GM18870 (cell line): Measurements from ENCODE around the gene CA10.

Experiments used
- ATAC-seq: cut with Tn5 transposase; IDR thresholded peaks from one replicate; pipeline ENCODE4 v1.9.1; 2021; ENCODE audit warnings: moderate library complexity; ENCODE audit not compliant: unreplicated experiment

Gene CA10

DNA sequence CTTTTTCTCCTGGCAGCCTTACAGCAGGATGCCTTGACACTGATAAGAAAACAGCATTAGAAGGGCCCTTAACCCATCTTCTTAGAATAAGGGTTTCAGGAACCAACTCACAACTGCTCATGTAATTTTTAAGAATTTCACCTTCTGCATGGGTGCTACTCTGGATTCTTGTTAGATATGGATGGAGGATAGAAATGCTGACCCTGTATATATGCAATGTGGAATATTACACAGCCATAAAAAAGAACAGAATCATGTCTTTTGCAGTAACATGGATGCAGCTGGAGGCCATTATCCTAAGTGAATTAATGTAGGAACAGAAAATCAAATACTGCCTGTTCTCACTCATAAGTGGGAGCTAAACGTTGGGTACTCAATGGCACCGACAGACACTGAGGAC, 423.5 kb downstream of the CA10 start:
- ATAC-seq = no peak

DNA sequence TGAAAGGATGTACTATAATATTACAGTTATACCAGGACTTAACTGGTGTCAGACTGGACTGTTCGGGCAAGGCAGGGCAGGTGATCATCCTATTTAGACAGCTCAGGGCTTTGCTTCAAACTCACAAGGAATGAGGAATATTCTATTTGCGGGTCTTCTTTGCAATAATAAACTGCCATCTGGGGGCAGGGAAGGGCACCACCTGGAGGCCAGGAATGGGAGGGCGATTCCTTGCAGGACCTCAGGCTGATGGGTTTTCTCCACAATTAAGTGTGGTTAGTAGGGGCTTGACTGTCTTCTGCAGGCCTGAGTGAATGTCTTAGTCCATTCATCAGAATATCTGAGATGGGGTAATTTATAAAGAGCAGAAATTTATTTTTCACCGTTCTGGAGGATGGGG, 424.1 kb downstream of the CA10 start:
- no peak for ATAC-seq

DNA sequence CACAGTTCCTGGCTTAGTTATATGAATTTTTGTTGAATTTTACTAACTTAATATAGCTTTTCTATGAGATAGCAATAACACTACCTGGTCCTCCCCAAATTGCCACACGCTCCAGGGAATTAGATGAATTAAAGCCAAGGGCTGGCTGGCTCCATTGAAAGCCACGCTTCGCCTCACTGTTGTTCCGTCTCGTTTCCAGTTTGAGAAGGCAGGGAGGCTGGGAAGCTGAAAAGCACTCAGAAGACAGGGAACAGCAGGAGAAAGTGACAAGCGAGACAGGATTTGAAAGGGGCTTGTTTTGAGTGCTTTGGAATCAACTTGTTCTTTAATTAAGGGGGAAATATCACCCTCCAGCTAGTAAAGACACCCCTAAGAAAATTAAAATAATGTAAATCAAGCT, 425.3 kb downstream of the CA10 start:
- ATAC-seq = no peak

DNA sequence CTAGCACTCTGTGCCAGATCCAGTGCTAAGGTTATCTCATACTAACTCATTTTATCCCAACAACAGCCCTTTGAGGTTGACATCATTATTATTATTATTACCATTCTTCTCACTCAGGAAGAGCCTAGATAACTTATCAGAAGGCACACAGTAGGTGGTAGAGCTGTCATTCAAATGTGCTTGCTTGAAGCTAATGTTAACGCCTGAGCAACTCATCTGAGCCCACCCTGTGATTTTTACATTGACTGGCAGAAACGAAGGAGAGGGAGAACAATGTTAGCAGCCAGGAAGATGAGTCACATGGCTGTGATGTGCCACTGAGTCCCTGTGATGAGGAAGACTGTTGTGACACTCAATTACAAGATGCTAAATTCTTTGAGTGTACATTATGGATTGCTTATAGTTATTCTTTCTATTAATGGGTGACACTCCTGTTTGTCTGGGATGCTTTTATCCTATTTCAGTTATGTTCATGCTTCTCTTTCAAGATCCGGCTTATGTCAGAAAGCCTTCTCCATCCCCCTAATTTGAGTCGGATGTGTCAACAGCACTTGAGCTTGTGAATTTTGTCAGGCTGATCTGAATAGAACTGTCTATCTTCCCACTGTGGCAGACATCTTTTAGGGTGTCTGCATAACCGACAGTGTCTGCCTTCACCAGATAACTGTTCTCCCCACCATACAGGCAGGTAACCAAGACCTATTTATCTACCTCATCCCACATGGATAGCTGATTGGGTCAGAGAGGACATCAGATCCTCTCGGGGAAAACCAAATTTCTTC, 426.4 kb downstream of the CA10 start:
- no peak for ATAC-seq

DNA sequence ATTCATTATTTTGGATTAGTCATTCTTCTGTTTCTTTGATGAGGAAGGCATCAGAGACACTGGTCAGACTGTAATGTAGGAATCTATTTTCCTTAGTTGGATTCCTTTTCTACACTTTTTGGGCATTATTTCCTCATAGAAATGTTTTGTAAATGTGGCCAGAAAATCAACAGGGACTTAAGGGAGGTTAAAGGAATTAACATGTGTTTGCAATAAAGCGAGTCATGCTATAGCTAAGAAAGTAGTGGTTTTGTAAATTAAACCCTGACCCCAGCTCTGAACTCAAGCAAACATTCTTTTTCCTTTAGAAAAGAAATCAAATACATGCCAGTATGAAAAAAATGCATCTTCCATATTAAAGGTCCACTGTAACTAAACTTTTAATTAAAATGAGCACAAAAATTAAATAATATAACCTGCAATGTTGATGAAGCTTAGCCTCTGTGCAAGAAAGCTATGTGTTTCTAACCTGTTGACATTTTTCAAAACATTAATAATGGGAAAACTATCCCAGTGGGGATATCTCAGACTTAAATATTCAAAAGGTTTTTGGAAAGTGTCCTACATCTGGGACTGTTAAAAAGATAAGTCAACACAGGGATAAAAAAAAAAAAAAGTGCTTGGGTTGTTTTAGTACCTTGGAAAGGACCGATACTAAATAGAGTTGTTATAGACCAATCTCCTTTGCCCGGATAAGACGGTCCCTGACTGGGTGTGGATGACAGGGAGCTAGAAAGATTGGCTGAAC, 428.0 kb downstream of the CA10 start:
- no peak for ATAC-seq

DNA sequence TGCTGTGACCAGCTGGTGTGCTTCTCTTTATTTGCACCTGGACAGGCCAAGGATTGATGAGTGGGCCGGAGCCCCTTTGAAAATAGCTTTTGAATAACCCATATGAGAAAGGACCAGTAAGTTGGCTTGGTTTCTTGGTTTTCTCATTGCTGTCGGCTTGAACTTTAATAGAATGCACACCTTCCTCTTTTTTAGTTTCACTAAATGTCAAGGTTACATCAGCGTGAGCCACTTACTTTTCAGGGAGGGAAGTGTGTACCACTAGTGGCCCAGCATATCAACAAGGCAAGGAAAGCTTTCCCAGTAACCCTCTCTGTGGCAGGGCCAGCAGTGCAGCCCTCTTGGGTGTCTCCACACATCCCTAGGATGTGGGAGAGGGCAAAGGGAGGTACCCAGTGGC, 433.3 kb downstream of the CA10 start:
- ATAC-seq = peak; percentile 77

DNA sequence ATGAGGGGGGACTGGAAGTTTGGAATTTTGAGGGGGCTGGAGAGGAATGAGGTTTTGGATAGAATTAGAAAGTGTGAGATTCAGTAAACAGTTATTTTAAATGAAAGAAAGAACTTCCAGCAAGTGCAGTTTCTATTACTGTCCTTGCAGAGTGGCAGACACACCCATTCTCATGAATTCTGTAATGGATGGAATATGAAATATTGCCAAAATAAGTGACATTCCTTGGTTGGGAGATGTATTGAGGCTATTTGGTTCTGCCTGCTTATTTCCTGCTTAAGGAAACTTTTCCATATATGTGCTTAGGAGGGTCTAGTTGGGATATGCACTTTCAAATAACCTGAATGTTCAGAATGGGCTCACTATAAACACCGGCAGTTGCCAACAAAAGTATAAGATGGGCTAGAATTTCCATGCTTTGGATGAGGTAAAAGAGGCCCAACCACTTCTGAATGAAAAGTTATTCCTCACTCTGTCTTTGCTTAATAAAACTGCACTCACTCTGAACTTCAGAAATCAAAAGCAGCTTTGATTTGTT, 434.4 kb downstream of the CA10 start:
- ATAC-seq = no peak

DNA sequence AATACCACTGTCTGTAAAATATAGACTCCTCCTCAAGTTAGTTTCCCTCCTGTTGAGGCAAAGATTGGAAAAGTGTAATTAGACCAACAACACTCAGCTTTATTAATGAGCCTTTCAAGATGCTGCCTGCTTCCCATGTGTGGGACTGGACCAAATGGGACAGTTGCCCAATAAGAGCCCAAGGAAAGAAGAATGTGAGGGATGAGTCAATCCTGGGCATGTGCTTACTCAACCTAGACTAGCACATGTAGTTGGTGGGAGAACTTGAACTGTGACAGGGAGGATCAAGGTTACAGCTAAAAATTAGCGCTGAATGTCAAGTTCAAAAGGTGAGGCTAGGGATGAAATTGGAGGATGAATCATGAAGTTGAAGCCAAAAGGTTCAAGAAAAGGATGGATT, 435.5 kb downstream of the CA10 start:
- no peak for ATAC-seq

DNA sequence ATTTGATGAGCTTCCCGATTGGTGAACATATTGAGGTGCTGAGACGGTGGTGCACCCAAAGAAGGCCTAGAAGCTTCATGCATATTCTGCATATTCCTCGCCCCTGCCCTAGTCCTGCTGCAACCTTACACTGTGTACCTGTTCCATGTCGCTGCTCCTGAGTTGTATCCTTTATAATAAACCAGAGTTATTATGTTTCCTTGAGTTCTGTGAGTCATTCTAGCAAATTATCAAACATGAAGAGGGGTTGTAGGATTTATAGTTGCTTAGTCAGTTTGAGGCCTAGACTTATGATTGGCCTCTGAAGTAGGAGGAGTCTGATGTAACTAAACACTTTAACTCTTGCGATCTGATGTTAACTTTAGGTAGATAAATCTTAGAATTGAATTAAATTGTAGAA, 436.8 kb downstream of the CA10 start:
- ATAC-seq = no peak

DNA sequence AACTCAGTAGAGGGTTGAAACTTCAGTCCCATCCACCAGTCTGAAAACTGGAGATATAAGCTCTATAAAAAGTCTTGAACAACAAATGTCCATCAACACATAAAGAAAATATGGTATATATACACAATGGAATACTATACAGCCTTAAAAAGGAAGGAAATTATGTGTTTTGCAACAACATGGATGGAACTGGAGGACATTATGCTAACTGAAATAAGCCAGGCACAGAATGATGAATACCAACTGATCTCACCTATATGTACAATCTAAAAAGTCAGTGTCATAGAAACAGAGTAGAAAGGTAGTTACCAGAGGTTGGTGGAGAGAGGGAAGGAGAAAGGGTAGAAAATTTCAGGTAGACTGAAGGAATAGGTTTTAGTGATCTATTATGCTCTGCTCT, 438.1 kb downstream of the CA10 start:
- ATAC-seq = no peak

DNA sequence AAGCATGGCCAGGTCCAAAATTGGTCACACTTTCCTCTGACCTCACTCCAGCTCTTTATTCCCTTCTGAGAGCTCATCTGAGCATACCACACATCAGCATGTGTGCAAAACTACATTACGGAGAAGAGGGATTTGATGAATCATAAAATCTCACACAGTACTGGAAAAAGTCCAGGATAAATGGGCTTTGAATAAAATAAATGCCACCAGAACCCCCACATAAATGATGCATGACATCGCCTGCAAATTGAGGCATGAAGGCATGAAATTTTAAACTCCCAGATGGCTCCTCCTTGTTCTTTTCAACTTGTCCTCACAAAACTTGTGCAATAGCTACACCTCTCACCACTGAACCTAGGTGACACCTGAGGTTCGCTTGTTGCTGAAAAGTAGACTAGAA, 439.5 kb downstream of the CA10 start:
- no peak for ATAC-seq

DNA sequence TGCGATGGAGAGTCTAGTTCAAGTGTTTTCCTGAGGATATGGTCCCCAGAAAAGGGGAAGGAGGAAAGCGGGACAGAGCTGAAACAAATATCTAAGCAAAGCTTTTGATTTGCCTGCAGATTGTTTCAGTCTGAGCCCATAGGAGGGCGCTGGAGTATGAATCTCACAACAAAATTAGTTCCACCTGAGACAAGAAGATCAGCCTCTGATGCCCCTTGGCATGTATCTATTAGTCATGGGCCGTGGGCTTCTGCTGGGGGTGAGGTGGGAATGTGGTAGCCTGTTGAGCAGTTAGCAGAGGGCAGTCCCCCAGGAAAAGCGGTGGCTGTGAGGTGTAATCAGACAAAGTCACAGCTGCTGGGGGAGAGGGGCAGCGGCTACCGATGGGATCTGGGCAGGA, 446.9 kb downstream of the CA10 start:
- ATAC-seq = no peak

DNA sequence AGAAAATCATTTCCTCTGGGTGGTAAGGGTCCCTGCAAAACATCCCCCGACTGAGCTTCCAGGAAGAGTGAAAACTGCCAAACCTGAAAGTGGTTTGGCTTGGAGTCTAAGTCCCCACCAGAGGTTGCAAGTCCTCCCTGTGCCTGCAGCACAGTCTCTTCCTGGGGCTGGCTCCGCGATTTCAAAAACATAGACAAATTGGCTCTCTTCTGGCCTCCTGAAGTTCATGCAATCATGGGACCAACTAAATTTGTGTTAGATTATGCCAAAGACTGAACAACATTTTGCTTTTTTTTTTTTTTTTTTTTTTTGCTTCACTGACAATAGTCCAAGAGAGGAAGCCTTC, 447.9 kb downstream of the CA10 start:
- no peak for ATAC-seq

DNA sequence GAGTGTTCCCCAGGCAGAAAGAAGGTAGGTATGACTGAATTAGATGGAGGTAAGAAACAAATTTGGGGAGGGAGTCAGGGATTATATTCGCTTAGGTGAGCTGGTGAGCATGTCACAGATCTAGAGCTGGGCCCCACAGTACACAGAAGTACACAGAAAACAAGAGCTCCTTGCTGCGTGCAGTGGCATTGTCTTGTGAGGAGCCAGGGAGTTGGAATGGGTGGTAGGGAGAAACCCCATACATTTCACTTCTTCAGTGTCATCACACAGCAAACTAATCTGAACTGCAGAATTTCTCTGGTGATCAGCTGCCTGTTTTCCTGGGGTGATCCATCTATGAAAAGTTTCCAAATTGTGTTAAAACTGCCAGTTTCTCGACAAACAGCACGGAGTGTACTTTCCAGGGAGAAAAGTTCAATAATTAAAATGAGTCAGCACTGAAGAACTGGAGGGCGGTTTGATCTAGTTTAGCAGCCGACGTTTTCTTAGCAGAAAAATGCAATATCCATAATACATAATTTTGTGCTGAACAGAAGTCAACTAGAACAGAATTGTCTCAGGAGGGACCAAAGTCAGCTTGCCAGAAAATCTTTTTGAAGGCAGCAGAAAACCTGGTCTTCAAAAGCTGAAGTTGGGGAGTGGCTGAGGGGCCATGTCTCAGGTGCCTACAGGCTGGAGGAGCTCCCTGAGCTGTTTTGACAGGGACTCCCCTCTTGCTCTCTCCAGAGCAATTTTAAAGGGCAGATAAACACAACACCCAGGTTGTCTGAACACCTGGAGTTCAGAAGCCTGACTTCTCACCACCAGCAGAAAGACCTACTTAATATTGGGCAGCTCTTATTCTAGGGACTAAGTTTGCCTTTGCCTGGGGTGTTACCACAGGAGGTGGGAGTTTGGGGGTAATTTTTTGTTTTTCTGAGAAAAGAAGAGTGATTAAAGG, 448.6 kb downstream of the CA10 start:
- ATAC-seq = no peak

DNA sequence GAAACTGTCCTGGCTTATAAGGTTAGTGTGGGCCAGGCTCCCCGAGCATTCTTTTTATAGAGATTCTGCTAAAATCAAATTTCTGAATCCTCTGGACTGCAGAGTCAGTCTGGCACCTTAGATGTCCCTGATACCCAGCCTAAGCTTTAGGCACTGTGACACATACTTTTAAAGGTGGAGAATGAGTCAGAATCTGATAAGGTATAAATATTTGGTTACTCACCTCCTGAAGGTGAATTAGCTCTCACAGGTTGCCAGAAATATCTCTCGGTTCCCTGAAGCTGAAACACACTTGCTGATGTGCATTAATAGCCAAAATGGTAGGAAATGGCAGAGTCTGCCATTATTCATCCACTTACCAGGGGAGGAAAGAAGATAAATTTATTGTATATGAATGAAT, 451.3 kb downstream of the CA10 start:
- ATAC-seq = no peak

DNA sequence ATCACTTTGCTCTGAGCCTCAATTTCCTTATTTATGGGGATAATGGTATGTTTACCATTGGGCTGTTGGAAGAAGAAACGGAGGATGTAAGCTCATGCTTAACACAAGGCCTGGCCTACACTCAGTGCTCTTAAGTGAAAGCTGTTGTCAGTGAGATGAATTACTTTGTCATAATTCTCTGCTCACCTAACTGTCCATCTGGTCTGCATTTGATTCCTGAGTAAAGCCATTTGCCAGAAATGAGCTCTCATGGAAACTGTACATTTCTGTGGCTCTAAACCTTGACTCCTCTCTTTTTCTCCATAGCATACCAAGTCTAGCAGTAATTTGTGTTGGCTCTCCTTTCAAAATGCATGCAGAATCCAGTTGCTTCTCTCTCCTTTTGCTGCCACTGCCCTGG, 452.4 kb downstream of the CA10 start:
- ATAC-seq = no peak

DNA sequence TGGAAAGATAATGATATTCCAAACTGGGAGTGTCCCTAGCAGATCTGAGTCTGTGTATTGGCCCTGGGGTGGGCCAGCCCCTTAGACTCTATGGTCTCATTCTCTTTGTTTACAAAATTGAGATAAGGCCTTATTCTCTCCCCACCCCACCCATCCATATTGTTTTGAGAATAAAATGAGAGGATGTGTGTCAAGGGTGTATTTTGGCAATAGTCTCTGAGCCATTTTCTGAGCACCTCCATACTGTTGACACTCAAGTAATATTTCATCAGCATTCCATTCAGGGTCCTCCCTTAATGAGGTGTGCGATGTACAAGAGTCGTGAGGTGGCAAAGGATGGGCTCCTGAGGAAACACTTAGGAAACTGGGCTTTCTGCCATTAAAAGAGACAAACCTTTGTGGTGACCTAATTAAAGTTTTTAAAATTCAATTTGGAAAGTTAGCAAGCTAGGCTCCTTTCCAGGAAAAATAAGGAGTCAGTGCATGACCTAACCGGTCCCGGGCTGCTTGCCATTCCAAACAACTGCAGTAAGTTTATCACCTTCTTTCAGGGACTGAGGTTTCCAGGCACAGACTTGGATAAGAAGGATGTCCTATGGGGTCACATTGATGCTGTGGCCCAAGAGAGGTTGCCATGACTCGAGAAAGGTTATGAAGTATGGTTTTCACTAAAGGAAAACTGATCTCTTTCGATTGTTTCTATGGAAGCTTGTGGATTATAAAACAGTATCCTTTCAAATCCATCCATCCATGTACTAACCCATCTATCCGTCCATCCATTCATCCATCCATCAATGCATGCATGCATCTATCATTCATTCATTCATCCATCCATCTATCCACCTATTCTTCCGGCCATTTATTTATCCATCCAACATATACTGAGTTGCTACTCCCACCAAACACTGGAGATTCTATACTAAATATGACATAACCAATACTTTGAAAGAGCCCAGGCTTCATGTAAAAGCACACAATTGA, 454.9 kb downstream of the CA10 start:
- ATAC-seq = no peak

DNA sequence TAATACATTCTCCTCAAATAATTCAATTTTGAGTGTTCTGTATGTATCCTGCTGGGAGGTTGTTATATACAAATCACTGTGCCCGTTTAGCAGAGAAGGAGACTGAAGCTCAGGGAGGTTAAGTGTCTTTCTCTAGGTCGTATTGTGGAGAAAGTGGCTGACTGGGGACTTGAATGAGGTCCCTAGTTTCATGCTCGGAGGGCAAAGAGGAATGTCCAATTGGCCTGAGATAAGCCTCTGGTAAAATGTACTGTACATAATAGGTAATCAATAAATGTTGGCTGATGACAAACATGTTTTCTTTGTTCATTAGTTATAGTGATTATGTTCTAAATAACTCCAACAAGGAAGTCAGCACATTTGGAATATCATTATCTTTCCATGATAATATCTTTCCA, 455.6 kb downstream of the CA10 start:
- no peak for ATAC-seq

DNA sequence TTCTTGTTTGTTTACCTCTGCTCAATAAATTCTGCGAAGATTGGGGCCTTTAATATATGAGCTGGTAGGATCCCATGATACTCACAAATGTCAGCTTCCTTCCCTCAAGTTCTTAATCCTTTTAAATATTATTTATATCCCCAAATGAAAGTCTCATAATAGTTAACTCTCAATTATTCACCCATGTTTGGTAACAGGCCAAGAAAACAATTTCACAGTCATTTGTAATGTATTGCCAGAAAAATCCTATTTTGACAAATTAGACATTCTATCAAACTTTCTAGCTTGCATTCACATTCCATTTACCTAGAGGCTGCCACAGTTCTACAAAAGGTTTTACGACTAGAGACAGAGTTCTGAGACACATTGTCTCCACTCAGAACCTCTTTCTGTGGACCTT, 457.0 kb downstream of the CA10 start:
- ATAC-seq = no peak
